Measurements from ENCODE around the gene ACSL6.

ACSL6 gene, protein sequence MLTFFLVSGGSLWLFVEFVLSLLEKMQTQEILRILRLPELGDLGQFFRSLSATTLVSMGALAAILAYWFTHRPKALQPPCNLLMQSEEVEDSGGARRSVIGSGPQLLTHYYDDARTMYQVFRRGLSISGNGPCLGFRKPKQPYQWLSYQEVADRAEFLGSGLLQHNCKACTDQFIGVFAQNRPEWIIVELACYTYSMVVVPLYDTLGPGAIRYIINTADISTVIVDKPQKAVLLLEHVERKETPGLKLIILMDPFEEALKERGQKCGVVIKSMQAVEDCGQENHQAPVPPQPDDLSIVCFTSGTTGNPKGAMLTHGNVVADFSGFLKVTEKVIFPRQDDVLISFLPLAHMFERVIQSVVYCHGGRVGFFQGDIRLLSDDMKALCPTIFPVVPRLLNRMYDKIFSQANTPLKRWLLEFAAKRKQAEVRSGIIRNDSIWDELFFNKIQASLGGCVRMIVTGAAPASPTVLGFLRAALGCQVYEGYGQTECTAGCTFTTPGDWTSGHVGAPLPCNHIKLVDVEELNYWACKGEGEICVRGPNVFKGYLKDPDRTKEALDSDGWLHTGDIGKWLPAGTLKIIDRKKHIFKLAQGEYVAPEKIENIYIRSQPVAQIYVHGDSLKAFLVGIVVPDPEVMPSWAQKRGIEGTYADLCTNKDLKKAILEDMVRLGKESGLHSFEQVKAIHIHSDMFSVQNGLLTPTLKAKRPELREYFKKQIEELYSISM

DNA sequence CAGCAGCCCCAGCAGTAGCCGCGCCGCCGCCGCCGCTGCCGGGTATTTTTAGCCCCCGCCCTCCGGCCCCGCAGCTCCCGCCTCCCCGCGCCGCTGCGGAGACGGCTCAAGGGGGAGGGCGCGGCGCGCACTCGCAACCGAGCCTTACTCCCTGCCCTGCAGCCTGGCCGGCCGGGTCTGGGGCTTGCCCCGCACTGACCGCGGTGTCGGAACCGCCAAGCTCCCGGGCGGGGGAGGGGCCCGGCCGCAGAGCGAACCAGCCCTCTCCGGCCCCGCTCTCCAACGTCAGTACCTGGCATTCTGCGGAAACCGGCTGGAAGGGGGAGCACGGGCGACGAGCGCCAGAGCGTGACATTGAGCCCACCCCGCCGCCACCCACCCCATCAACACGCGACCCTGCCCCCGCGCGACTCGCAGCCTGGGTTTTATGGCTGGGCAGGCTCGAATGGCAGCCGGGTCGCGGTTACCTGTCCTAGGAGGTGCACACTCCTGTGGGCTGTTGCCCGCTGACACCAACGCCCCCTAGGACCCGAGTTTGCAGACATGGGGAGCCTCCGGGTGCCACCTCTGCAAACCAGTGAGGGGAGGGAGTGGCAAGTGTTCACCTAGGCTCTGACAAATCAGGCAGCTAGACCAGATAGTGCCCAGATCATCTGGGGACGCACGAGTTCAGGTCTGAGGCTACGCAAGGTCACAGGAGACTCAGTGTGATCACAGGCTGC lies at the start of gene ACSL6:
Gene ACSL6, minus strand, starts transcription at position 37 of the 722 bp plus-strand sequence. CDS start 105 bp downstream, outside the sequence.
- no peak for DNase-seq (ENCODE audit: low spot score)

DNA sequence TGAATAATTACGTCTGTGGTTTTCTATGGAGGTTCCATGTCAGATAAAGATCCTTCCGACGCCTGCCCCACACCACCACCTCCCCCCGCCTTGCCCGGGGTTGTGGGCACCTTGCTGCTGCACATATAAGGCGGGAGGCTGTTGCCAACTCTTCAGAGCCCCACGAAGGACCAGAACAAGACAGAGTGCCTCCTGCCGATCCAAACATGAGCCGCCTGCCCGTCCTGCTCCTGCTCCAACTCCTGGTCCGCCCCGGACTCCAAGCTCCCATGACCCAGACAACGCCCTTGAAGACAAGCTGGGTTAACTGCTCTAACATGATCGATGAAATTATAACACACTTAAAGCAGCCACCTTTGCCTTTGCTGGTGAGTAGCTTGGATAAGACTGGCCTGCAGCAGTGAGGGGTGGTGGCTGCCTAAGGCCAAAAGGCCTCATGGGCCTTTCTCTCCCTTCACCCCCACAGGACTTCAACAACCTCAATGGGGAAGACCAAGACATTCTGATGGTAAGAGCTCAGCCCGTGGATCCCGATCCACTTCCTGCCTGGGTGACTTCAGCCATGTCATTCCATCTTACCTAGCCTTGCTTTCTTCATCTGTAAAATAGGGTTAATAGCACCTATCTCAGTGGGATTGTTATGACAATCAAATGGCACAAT lies 49.2 kb upstream of the ACSL6 start, which contains the start of gene IL3:
Gene IL3, plus strand, starts transcription at position 155 of the 661 bp plus-strand sequence. Its CDS starts 52 bp downstream, at position 207.
- no peak for DNase-seq (ENCODE audit: low spot score)

DNA sequence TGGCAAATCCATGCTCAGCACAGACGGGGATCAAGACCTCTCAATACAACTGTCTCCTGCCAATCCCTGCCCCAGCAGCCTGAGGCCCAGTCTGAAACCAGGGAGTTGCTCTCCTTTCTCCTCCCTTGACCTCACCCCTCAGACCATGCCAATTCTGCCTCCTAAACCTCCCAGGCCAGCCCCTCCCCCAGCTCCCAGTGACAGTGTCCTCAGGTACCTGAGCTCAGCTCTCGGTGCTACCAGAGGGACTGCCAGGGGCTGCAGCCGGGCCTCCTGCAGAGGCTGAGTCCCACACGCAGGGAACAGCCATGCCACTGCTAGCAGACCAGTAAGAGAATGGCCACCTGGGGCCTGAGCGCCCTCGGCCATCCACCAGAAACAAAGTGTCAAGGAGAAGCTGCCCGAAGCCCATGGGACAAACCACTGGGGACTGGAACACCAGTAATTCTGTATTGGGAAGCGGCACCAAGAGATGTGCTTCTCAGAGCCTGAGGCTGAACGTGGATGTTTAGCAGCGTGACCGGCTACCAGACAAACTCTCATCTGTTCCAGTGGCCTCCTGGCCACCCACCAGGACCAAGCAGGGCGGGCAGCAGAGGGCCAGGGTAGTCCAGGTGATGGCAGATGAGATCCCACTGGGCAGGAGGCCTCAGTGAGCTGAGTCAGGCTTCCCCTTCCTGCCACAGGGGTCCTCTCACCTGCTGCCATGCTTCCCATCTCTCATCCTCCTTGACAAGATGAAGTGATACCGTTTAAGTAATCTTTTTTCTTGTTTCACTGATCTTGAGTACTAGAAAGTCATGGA lies 48.4 kb upstream of the ACSL6 start:
- no peak for DNase-seq (ENCODE audit: low spot score)

DNA sequence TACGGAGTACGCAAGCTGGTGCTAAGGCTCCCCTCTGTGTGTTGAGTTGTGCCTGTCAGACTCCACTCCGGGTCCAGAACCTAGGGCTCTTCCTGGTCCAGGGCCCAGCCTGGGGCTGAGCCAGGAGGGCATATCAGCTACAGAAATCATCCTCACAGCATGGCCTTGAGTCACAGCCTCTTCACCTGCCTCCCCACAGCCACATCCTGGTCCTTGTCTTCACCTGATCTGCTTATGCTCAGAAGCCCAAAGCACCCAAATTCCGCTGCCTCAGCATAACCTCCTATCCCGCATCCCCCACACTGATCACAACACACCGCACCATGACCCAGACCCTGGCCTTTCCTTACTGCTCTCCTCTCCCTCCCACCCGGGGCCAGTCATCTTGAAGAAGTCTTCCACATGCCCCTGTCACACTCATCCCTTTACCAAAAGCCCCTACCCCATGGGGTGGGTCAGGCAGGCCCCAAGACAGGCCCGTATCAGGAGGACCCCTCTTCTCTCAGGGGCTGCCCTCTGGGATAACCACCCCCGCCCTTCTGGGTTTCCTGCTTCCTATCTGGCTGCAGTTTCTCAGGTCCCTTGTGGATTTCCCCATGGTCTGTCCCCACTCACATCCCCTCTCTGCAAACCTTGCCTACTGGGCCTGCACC lies 47.7 kb upstream of the ACSL6 start:
- no peak for DNase-seq (ENCODE audit: low spot score)

DNA sequence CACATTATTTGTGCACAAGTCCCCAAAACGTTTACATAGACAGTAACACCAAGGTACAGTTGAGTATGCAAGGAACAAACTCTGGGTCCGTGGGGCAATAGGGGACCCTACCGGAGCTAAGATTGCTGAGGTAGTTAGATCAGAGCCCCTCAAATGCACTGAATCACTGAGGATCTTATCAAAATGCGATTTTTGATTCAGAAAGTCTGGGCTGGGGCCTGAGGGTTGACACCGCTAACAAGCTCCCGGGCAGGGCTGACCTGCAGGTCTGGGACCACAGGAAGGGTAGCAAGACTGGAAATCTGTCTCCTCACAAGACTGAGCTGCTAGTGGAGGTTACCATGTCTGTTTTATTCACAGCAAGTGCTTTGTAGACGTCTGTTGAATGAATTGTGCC lies 47.2 kb upstream of the ACSL6 start:
- DNase-seq (ENCODE audit: low spot score), result no peak

DNA sequence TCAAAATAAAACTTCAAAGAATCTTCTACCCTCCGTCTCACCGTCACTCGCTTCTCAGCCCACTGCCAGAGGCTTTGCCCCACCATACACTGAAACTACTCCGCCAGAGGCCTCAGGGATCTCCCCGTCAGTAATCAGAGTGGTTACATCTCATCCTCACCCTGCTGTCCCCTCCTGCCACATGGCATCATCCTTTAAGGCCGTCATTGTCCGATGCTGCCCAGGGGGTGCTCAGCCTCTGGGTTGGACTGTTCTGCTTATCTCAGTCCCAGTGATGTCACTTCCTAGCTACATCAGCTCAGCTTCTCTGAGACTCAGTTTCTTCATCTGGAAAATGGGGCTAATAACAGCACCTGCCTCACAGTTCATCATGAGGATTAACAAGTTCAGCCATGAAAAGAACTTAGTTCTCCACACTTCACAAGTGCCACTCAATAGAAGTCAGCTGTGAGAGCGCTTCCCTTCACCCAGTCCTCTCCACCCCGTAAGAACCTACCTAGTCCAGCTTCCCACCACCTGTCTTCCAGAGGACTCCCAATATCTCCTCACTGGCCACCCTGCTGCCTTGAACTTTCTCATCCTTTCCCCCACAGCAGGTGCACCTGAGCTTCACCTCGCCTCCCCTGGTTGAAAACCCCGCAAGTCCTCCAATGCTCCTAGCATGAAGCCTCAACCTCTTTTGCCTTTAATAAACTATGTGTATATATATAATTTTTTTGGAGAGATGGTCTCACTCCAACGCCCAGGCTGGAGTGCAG lies 46.2 kb upstream of the ACSL6 start:
- no peak for DNase-seq (ENCODE audit: low spot score)

DNA sequence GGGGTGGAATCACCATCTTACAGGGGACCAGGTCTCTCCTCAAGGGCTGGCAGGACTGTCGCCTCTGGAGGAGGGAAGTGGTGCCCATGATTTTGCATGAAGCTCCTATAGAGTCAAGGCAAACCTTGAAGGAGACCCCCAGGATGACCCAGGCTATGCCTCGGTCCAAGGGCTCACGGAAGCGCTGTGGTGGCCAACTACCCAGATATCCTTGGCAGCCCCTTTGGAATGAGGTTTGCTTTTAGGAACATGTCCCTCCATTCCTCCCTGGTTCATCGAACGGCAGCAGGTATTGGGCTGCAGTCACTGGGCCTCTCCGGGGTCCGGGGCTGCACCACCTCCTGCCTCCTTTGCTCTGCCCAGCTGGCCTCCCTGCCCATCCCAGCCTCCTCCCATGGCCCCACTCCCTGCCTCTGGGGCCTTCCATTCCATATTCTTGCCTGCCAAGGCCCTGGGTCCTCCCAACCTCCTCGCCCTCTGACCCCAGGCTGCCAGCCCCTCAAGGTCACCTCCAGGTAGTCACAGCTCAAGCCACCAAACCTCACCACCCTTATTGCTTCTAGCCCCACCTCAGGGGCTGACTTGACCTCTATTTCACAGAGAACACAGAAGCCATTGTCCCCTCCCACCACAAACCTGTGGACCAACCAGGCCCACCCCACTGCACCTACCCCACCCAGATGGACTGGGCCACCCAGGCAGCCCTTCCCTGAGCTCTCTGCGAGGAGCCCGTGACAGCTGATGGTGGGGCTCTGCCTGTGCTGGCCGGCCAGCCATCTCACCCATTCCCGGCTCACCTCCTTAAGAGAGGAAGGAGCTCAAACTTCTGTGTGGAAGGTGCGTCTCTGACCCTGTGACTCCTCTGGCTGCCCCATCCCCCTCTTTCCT lies 45.4 kb upstream of the ACSL6 start:
- no peak for DNase-seq (ENCODE audit: low spot score)

DNA sequence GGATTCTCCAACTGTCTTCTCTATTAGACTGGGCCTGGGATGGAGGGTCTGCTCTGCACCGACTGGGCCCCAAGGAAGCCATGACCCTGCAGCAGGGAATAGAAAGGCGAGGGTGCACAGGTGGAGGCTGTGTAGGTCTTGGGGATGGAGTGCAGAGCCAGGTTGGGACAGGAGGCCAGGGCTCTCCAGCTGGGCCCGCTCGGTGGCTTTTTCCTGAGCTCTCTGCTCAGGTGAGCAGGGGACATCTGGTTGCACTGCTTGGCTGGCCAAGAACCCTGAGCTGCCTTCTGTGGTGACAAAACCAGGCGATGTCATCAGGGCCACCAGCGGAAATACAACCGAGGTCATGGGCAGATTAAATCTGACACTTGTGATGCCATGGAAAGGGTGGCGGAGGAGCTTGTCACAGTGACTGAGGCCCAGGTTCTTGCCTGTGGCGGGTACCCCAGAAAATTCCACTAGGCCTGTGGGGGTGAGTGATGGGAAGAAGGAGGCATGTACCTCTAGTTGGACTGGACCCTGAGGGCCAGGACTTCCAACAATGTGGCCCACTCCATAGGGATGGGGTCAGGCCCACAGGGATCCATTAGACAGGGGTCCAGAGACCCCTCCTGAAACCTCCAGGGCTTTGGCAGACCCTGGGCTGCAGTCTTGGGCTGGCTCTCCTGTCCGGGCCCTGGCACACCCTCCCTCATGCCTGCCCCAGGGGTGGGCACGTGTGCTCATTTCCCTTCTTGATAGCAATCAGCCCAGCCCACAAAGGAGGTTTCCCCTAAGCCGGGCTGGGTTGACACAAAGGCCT lies 44.6 kb upstream of the ACSL6 start:
- DNase-seq (ENCODE audit: low spot score), result no peak

DNA sequence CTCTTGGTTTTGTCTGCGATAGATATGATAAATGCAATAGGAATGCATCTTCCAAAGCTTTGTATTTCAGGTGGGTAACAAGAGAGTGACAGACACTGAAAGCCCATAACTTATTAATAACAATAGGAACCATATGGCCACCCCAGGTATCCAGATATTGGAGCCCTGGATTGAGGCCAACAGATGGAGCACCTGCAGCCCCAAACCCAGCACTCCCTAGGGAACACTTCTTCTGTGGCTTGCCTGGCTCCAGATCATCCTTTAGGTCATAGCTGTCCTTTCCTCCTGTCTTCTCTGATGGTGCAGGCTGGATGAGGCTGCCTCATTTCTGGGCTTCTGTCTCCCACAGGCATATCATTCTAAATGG lies 44.0 kb upstream of the ACSL6 start:
- no peak for DNase-seq (ENCODE audit: low spot score)

DNA sequence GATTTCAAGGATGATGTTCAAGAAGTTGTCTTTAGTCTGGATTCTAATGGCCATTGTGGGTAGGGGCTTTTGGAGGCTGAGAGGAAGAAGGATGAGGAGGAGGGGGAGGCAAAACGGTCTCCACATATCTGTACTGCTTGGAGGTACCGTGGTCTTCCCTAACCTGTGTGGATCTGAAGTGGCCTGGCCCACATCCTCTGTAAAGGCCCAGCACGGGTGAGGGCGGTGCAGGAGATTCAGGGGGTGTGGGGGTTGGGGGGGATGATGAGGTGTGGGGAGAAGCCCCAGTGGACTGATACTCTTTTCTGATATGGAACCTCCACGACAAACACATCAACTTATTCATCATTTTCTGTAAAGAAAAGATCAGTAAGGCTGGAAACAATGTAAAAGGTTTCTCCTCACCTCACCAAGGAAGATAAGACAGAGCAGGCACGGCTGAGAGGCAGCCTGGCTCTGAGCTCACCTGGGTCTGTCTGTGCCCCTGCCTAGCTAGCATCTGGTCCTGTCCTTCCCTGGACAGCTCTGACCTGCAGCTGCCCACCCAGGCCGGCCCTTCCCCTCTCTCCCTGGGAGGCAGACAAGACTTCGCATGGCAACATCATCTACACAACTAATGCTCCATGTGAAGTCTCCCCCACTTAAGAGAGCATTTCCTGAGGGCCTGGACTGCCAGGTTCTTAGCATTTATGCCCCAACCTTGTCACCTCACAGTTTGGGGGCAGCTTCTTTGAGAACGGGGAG lies 43.4 kb upstream of the ACSL6 start:
- DNase-seq (ENCODE audit: low spot score), result no peak

DNA sequence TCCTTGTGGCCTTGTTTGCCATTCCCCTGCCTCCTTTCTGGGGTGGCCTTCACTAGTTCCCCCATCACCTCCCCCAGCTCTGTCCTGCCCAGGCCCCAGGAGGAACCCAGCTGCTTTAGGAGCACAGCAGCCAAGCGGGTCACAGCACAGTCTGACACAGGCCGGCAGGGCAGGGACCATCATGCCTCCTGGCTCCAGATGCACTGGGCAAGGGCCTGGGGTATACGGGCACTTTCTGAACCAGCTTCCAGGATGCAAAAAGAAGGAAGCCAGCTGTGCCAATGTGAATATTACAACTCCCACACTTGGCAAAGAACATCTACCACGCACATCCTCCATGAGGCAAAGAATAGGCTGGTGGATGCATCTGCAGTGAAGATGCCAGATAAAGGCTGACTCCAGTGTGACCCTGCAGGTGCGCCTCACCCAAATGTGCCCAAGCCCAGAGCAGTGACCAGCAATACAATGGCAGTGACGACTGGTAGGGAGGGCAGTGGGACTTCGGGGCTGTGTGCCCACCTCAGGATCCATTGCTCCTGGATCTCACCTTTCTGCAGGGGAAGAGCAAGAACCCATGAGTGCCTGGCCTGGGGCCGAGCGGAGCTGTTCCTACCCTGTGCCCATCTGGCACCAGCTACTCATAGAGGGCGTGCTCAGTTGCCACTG lies 42.7 kb upstream of the ACSL6 start:
- no peak for DNase-seq (ENCODE audit: low spot score)

DNA sequence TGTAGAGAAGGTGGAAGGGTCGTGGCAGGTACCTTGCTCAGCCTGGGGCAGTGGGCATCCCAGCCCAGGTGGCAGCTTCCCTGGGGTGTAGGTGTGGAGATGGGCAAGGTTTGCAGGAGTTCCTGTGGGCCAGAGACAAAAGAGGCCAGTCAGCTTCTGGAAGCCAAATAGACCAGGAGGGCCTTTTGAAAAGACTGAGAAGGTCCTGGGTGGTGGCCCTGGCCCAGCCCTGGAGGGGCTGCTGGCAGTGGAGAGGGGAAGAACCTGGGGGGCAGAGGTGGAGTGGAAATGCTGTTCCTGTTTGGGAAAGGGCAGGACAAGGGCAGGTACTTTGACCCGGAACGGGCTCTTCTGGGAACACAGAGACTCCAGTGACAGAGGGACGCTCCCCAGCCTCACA lies 42.0 kb upstream of the ACSL6 start:
- no peak for DNase-seq (ENCODE audit: low spot score)

DNA sequence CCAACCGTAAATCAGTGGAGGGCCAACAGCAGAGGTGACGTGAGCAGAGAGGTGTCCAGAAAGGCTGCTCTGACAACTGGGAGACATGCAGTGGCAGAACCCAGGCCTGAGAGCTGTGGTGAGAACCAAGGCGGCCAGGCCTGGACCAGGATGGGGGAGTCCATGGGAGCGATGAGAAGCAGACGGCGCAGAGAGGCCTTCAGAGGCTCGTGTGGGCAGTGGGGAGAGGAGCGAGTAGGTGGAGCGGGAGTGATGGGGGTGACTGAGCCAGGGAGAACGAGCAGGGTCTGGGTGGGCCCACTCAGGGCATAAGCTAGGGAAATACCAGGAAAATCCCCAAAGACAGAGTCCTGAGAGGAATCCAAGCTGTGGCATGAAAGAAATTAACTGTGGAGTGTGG lies 41.1 kb upstream of the ACSL6 start:
- no peak for DNase-seq (ENCODE audit: low spot score)

DNA sequence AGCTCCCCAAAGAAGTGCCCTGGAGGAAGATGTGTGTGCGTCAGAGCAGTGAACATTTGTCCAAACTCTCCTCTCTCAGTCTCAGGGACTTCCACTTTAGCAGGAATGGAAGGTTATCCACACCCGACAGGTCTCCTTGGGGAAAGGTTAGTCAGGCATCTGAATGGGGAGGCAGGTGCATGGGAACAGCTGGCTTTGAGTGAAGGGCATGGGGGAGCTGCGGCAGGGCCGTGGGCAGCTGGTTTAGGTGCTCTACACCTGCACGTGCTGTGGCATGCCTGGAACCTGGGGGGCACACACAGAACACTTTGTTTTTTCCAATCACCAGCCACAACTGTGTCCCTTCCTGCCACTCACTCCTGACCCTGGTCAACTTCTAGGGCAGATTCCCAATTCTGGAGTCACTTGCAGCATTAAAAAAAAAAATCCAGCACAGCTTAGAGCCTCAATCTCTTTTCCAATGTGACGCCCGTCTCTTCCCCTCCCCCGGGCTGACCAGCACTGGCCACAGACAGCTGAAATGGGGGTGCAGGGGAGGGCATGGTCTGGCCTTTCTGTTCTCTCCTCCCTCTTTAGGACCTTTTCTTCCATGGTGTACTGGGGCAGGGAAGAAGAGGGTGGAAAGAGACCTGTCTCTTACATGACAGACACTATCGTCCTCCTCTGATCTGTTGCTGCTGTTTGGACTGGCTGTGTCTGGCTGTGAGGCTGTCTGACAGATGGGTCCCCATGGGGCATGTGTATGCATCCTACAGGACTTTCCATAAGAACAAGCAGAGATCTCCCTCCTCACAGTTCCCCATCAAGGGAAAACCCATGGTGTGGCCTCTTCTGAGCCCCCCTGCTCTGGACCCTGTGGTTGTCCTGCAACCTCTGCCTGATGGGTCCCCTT lies 39.4 kb upstream of the ACSL6 start:
- DNase-seq (ENCODE audit: low spot score), result no peak

DNA sequence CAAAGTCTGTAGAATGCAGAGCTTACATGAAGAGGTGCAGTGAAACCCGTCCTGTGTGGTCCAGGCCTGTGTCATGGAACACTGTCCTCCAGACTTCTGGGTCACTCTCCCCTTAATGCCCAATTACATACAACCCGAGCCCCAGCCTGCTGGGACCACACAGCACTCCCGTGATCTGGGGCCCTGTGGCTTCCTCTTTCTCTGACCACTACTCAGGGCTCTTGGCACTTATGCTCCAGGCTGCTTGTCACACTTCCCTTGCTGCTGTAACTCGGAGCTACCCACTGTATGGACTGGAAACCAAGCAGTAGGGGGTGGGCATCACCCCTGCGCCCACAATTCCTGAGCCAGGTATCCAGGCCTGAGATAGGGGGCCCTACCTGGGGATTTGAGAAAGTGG lies 38.7 kb upstream of the ACSL6 start:
- DNase-seq (ENCODE audit: low spot score), result no peak

DNA sequence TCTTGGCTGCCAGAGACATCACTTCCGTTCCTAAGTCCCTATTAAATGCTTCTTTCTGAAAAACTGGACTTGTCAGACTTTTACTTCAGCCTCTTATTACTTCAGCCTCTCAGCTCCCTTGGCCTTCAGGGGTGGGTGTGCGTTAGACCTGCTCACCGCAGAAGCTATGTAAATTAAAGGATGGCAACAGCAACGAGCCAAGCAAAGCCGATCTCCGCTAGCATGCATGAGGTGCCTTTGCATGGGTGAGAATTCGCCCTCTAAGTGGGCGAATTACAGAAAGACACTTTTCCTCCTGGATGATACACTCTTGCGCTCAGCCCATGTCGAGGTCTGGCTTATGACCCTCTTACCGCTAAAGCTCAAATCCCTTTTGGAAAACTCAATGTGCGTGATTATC lies 38.1 kb upstream of the ACSL6 start:
- no peak for DNase-seq (ENCODE audit: low spot score)

All from AG08395 (cell line).